K562 (cell line): ENCODE measurements around the gene FYB2. TPM values are rescaled to one million over a fixed set of nuclear protein-coding genes. Genes with fewer than 3 reads are reported as not detected.

Experiments used
- ATAC-seq: fragments of 200-7000 bp; cut with Tn5 transposase; 3 replicates; pipeline ENCODE4 v1.9.1; 2020; ENCODE audit warnings: moderate library complexity
- BruUV-seq: library from RNA; stranded (reverse); fragments of 400-500 nt; replicated peaks from 2 replicates; lab custom pipeline; 2021; lab: Mats Ljungman, UMichigan
- CTCF ChIA-PET: fragments of 300-600 bp; formaldehyde crosslinking; extraction: SDS; loops from one replicate; lab custom pipeline; 2021; ENCODE audit warnings: low intra/inter-chr PET ratio; lab: Yijun Ruan, JAX
- POLR2A ChIA-PET: fragments of 300-600, 350-650 bp; sonication (Branson Sonifier 250); formaldehyde crosslinking; extraction: SDS; loops from one replicate; lab custom pipeline; 2021; ENCODE audit warnings: antibody characterized with exemption, inconsistent platforms; lab: Yijun Ruan, JAX
- DNase-seq, 4 experiments: peaks; one replicate each; pipeline versions ENCODE4 v3.0.0 to v3.0.0-alpha.2; 2011 to 2018; ENCODE audit warnings: low spot score in 3 of 4, mixed read lengths in 3 of 4; ENCODE audit errors: extremely low read depth in 1 of 4
- FAIRE-seq: peaks from 2 replicates; lab custom pipeline; 2011; peaks lifted over from hg19 to GRCh38; lab: Jason Lieb, UNC
- H2AFZ ChIP-seq: 2 replicates; pipeline ENCODE4 v1.6.0; 2011; ENCODE audit warnings: low read depth, low read length, control low read depth, inconsistent platforms
- H3K27ac ChIP-seq: fragments of 200-600 bp; 3 replicates; pipeline ENCODE4 v1.8.0; 2011; ENCODE audit warnings: low read depth, mild to moderate bottlenecking, control low read depth, inconsistent platforms, low read length, moderate library complexity, mixed read lengths; ENCODE audit errors: extremely low read depth
- H3K27me3 ChIP-seq, 2 experiments: fragments of 300-600 bp in 1 of 2; 2 replicates in 1 of 2; 3 replicates in 1 of 2; pipeline versions ENCODE4 v1.6.0 to v1.8.0; 2011; ENCODE audit warnings: inconsistent platforms in 2 of 2, low read length in 2 of 2, mild to moderate bottlenecking in 1 of 2, mixed read lengths in 1 of 2, moderate library complexity in 1 of 2; ENCODE audit not compliant: control insufficient read depth in 2 of 2, insufficient read depth in 2 of 2
- H3K36me3 ChIP-seq: fragments of 300-600 bp; 3 replicates; pipeline ENCODE4 v1.8.0; 2011; ENCODE audit warnings: mild to moderate bottlenecking, low read length, inconsistent platforms; ENCODE audit not compliant: control insufficient read depth, insufficient read depth
- H3K4me1 ChIP-seq, 2 experiments: fragments of 200-600 bp in 1 of 2; replicated peaks in 1 of 2; 2 replicates in 1 of 2; 3 replicates in 1 of 2; pipeline versions ENCODE4 v1.5.1 to v1.8.0; 2011; ENCODE audit warnings: inconsistent platforms in 2 of 2, low read length in 2 of 2, mild to moderate bottlenecking in 1 of 2, mixed read lengths in 1 of 2, moderate library complexity in 1 of 2; ENCODE audit not compliant: control insufficient read depth in 2 of 2, insufficient read depth in 2 of 2
- H3K4me2 ChIP-seq: 2 replicates; pipeline ENCODE4 v1.6.1; 2011; ENCODE audit warnings: low read length, control low read depth, inconsistent platforms, mixed read lengths; ENCODE audit not compliant: insufficient read depth
- H3K4me3 ChIP-seq: fragments of 200-600 bp; sonication (generic), shearing (Covaris generic); 2 replicates; pipeline ENCODE4 v1.5.1; 2016; ENCODE audit warnings: control low read depth, inconsistent platforms
- H3K79me2 ChIP-seq: fragments of 200-600 bp; 3 replicates; pipeline ENCODE4 v1.8.0; 2011; ENCODE audit warnings: low read length, inconsistent platforms; ENCODE audit not compliant: control insufficient read depth, insufficient read depth
- H3K9ac ChIP-seq, 2 experiments: 2 replicates each; pipeline versions ENCODE4 v1.6.0 to v1.6.1; 2011; ENCODE audit warnings: low read depth in 2 of 2, low read length in 2 of 2, control low read depth in 1 of 2, inconsistent platforms in 1 of 2, mild to moderate bottlenecking in 1 of 2, mixed read lengths in 1 of 2; ENCODE audit not compliant: insufficient read depth in 1 of 2
- H3K9me1 ChIP-seq: one replicate; pipeline ENCODE4 v1.6.0; 2011; ENCODE audit warnings: inconsistent platforms, mild to moderate bottlenecking, low read length, moderate library complexity; ENCODE audit not compliant: control insufficient read depth, insufficient read depth
- H3K9me3 ChIP-seq: replicated peaks from 2 replicates; pipeline ENCODE4 v1.5.1; 2011; ENCODE audit warnings: low read depth, low read length, inconsistent platforms; ENCODE audit not compliant: control insufficient read depth, insufficient read depth
- H4K20me1 ChIP-seq: replicated peaks from 2 replicates; pipeline ENCODE4 v1.6.1; 2011; ENCODE audit warnings: low read length, inconsistent platforms, mixed read lengths; ENCODE audit not compliant: control insufficient read depth, insufficient read depth
- ETV6 ChIP-seq, 3 experiments: fragments of 150-350 bp in 1 of 3; sonication (generic) in 1 of 3; formaldehyde crosslinking in 1 of 3; IDR thresholded peaks; 2 replicates each; pipeline versions ENCODE4 v1.6.1 to v1.8.0; 2014 to 2022; ENCODE audit warnings: borderline replicate concordance in 2 of 3, low read depth in 2 of 3, antibody characterized with exemption in 1 of 3, low read length in 1 of 3, mild to moderate bottlenecking in 1 of 3, missing genetic modification reagents in 1 of 3
- FOXJ2 ChIP-seq: fragments of 200-800 bp; sonication (Bioruptor generic); IDR thresholded peaks from 2 replicates; pipeline ENCODE4 v1.6.1; 2016; ENCODE audit warnings: missing genetic modification characterization, missing compliant biosample characterization
- GTF2F1 ChIP-seq: IDR thresholded peaks from 2 replicates; pipeline ENCODE4 v1.6.1; 2011; ENCODE audit warnings: low read depth, low read length, improper control_type of control experiment
- KLF6 ChIP-seq: fragments of 250-450 bp; sonication (Bioruptor Pico); IDR thresholded peaks from 2 replicates; pipeline ENCODE4 v1.4.0; 2020; ENCODE audit warnings: mild to moderate bottlenecking, moderate library complexity, borderline replicate concordance
- MCM3 ChIP-seq: fragments of 450-650 bp; IDR thresholded peaks from 2 replicates; pipeline ENCODE4 v1.6.1; 2016
- SETDB1 ChIP-seq: IDR thresholded peaks from one replicate; pipeline ENCODE4 v1.6.1; 2012; ENCODE audit warnings: low read length, control low read depth, inconsistent platforms
- SPI1 ChIP-seq: IDR thresholded peaks from 2 replicates; pipeline ENCODE4 v1.6.1; 2011; ENCODE audit warnings: low read depth, low read length, control low read depth, borderline replicate concordance
- SRSF7 ChIP-seq: fragments of 200-400 bp; formaldehyde crosslinking; optimal IDR thresholded peaks from 2 replicates; pipeline ENCODE3; 2017; ENCODE audit warnings: mild to moderate bottlenecking, low read depth, low read length
- WGBS: fragments of 100-300 bp; shearing (Covaris generic); methylation state at CpG from one replicate; pipeline ENCODE4 v1.1.6; 2016; ENCODE audit warnings: low coverage, mixed read lengths; ENCODE audit not compliant: insufficient coverage; ENCODE audit errors: missing lambda C conversion rate; 5-methylcytosine and 5-hydroxymethylcytosine counted together
- in situ Hi-C: fragments of 300-500 bp; cut with MboI; formaldehyde crosslinking; loops from 4 replicates; pipeline ENCODE4 v1.15.0; 2018; ENCODE audit warnings: inconsistent platforms, mixed read lengths
- intact Hi-C: fragments of 100-400 bp; cut with micrococcal nuclease; formaldehyde crosslinking; loops from 2 replicates; pipeline ENCODE4 v1.14.2; 2022
- polyA plus RNA-seq, 8 experiments: library from polyadenylated mRNA; depleted of rRNA in 4 of 8; stranded (reverse) in 5 of 8; unstranded in 3 of 8; fragments of >200 nt; fragmentation: Nextera tagmentation in 2 of 8; fragmentation: Illumina TruSeq in 1 of 8; extraction: Ambion mirVana in 2 of 8; extraction: Trizol in 1 of 8; gene quantifications; 2 replicates each; pipeline versions ENCODE4 v1.2.1 to v1.2.3, GENCODE V29; 2011 to 2014; ENCODE audit warnings: inconsistent platforms in 1 of 8, missing spikeins in 1 of 8
- total RNA-seq, 7 experiments: library from RNA; depleted of rRNA in 6 of 7; stranded (reverse); fragments of >200 nt in 6 of 7; fragmentation: Illumina TruSeq in 2 of 7; extraction: Trizol in 2 of 7; gene quantifications; 2 replicates each; pipeline versions ENCODE4 v1.2.1 to v1.2.3, GENCODE V29; 2011 to 2021; ENCODE audit warnings: low replicate concordance in 1 of 7
- TF ChIP-seq, protein P1 (sequence below): fragments of 250-450 bp; sonication (Bioruptor Pico); IDR thresholded peaks from 2 replicates; pipeline ENCODE4 v1.8.0; 2022; ENCODE audit warnings: moderate library complexity, mild to moderate bottlenecking, inconsistent platforms
- TF ChIP-seq, protein P2 (sequence below): sonication (generic); formaldehyde crosslinking; IDR thresholded peaks from 2 replicates; pipeline ENCODE4 v1.8.1; 2023; ENCODE audit warnings: mild to moderate bottlenecking, missing genetic modification reagents

FYB2 gene
- total and polyA plus RNA-seq, 9 of the 15 experiments (the other 6 are each of a cell fraction or from before 2014, with no cell fraction given) = not detected

DNA sequence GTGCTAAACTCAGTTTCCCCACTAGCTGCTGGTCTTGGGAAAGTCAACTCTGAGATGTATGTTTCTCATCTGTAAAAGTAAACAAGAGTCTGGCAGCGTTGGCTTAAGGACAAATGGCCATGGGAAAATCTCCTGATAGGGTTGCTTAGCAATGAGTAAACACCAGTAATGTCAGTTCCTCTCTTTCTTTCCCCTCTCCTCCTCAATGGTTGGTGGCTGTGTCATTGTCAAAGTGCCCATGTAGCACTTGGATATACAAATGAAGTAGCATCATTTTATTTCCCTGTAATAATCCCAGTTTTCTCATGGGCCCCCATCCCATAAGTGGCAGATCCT, 2.2 kb upstream of the FYB2 start:
- no peaks in the 10 kb centered on the region; the same call in 1 of the 2 replicates for H4K20me1 ChIP-seq
- intact Hi-C loops (loop anchor here (5.0 kb wide), 3 partner anchors 234 to 1534 kb away; no protein-coding TSS in a partner anchor), in situ Hi-C loops (loop anchor here (10.0 kb wide), 1 partner anchor 143 kb away; the partner anchor contains the start of gene C8B)
- no peak overlapping the region for H3K4me3 ChIP-seq
- no peaks in the 10 kb centered on the region for H3K9me3 ChIP-seq
- 0% methylated on average over 1 of the region's 1 CpG for WGBS
- H3K4me1 ChIP-seq = no peaks in the 10 kb centered on the region
- no TSS peak for BruUV-seq
- H3K36me3 ChIP-seq = no peaks in the 10 kb centered on the region
- H3K9ac ChIP-seq = no peak overlapping the region
- POLR2A ChIA-PET = no interaction called here
- no peak for ATAC-seq
- no peaks in the 10 kb centered on the region for H3K9me1 ChIP-seq
- H3K27me3 ChIP-seq = peaks cover 0 to 8% of the 10 kb centered on the region in 2 experiments; a peak in 2 of 5 replicates
- H3K79me2 ChIP-seq = no peaks in the 10 kb centered on the region
- H2AFZ ChIP-seq = no peak overlapping the region
- no peak for DNase-seq
- no peak overlapping the region for H3K4me2 ChIP-seq
- no peak overlapping the region for H3K27ac ChIP-seq
- TF ChIP-seq MCM3 = no peak
- TF ChIP-seq FOXJ2 = peak; percentile 99
- TF ChIP-seq, protein P1, sequence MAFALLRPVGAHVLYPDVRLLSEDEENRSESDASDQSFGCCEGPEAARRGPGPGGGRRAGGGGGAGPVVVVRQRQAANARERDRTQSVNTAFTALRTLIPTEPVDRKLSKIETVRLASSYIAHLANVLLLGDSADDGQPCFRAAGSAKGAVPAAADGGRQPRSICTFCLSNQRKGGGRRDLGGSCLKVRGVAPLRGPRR (CRISPR knock-in tag) = no peak
- no peak for TF ChIP-seq GTF2F1
- no peak for TF ChIP-seq ETV6 (IDR thresholded peaks at IDR 0.05; ENCODE audit: borderline replicate concordance in 1 of 2, low read depth in 2 of 2, low read length in 1 of 2)
- no peak for TF ChIP-seq ETV6 (CRISPR knock-in tag; IDR thresholded peaks at IDR 0.05; ENCODE audit: borderline replicate concordance)
- TF ChIP-seq KLF6 (CRISPR knock-in tag) = no peak
- TF ChIP-seq, protein P2, sequence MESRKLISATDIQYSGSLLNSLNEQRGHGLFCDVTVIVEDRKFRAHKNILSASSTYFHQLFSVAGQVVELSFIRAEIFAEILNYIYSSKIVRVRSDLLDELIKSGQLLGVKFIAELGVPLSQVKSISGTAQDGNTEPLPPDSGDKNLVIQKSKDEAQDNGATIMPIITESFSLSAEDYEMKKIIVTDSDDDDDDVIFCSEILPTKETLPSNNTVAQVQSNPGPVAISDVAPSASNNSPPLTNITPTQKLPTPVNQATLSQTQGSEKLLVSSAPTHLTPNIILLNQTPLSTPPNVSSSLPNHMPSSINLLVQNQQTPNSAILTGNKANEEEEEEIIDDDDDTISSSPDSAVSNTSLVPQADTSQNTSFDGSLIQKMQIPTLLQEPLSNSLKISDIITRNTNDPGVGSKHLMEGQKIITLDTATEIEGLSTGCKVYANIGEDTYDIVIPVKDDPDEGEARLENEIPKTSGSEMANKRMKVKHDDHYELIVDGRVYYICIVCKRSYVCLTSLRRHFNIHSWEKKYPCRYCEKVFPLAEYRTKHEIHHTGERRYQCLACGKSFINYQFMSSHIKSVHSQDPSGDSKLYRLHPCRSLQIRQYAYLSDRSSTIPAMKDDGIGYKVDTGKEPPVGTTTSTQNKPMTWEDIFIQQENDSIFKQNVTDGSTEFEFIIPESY (CRISPR knock-in tag) = no peak
- TF ChIP-seq SPI1 = peak; percentile 52; the same call in 1 of the 2 replicates
- no peak for TF ChIP-seq SETDB1
- TF ChIP-seq SRSF7 = no peak
- FAIRE-seq = no peak
- CTCF ChIA-PET = interaction anchor here (1.4 kb wide), 1 partner anchor 1536 kb away, joined by 7 read pairs; no protein-coding TSS in a partner anchor
